NB4 (cell line): Measurements from ENCODE around the gene GATAD2B.

ENCODE experiments used
- DNase-seq: peaks from one replicate; pipeline ENCODE4 v3.0.0; 2010; ENCODE audit warnings: low read depth
- H3K4me3 ChIP-seq: one replicate; pipeline ENCODE4 v1.5.1; 2011; ENCODE audit warnings: mild to moderate bottlenecking, low read depth, low read length, moderate library complexity
- CTCF ChIP-seq: IDR thresholded peaks from one replicate; pipeline ENCODE4 v1.5.1; 2012; ENCODE audit warnings: low read depth, low read length
- MYC ChIP-seq: IDR thresholded peaks from 2 replicates; pipeline ENCODE4 v1.6.1; 2011; ENCODE audit warnings: low read depth, low read length
- POLR2A ChIP-seq: IDR thresholded peaks from 2 replicates; pipeline ENCODE4 v1.6.1; 2011; ENCODE audit warnings: mild to moderate bottlenecking; ENCODE audit not compliant: insufficient read length; ENCODE audit errors: extremely low read depth
- TF ChIP-seq, protein P1 (sequence below): IDR thresholded peaks from 2 replicates; pipeline ENCODE4 v1.6.1; 2011; ENCODE audit warnings: low read depth, low read length

The GATAD2B gene

GRCh38 chr1:153877112-153877511 lies 45.7 kb downstream of the GATAD2B start:
- no peak overlapping the region for H3K4me3 ChIP-seq
- DNase-seq, result no peak
- TF ChIP-seq CTCF (no peak), MYC (no peak), POLR2A (no peak)
- TF ChIP-seq, protein P1, sequence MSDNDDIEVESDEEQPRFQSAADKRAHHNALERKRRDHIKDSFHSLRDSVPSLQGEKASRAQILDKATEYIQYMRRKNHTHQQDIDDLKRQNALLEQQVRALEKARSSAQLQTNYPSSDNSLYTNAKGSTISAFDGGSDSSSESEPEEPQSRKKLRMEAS, result no peak

DNA sequence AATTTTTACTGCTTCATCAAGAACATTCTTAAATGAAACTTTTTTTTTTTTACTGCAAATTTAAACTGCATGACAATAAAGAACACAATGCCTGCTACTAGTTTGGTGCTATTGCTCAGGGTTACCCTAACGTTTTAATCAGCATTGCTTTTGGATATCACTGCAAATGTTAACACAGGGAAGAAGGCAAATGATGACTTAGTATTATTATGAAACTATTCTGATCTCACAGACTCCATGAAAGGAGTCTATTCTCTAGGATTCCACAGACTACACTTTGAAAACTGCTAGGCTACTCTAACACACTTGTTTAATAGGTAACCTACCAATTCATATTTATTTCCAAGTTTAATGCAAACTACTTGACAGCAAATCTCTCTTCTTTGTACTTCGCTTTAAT lies 49.8 kb downstream of the GATAD2B start:
- DNase-seq, result no peak
- TF ChIP-seq POLR2A (no peak), MYC (no peak), CTCF (no peak)
- TF ChIP-seq, protein P1, result no peak
- no peak overlapping the region for H3K4me3 ChIP-seq

- no peak overlapping the region for H3K4me3 ChIP-seq
- DNase-seq, result no peak
- TF ChIP-seq, protein P1, result no peak
- no peak for TF ChIP-seq POLR2A
- TF ChIP-seq MYC, result no peak
- no peak for TF ChIP-seq CTCF
Observed at GRCh38 chr1:153872331-153872730, 50.4 kb downstream of the GATAD2B start.

DNA sequence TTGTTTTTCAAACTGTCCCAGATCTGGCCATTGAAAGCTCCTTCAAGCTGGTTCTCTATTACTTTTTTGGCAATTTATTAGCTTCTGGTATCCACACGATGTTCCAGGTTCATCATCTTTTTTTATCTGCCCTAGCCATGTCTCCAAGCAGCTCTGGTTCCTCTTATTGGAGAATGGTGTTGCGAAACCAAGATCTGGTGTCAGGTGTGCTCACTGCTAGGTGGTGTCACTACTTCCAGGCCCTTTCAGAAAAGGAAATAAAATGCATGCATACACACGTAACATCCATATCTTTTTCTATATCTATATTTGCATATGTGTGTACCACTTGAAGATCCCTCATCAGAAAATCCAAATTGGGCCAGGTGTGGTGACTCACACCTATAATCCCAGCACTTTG lies 53.3 kb downstream of the GATAD2B start:
- no peak overlapping the region for H3K4me3 ChIP-seq
- peak; percentile 25 for DNase-seq
- TF ChIP-seq MYC (no peak), POLR2A (no peak)

- no peak for DNase-seq
- no peak overlapping the region for H3K4me3 ChIP-seq
- TF ChIP-seq MYC (no peak), CTCF (no peak), POLR2A (no peak)
- TF ChIP-seq, protein P1, result no peak
Observed at GRCh38 chr1:153866045-153866850, 56.5 kb downstream of the GATAD2B start.

DNA sequence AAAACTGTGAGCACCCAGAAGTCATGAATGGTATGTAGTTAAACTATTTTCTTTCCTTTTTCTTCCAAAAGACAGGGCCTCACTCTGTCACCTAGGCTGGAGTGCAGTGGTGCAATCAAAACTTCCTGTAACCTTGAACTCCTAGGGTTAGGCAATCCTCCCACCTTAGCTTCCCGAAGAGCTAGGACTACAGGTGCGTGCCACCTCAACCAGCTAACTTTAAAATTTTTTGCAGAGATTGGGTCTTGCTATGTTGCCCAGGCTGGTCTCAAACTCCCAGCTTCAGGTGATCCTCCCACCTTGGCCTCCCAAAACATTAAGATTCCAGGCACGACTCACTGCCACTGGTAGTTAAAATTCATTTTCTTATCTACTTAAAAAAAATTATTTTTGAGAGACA lies 62.5 kb downstream of the GATAD2B start:
- no peak for DNase-seq

More for the DNA sequence above, 62.5 kb downstream of the GATAD2B start:
- TF ChIP-seq POLR2A (no peak), MYC (no peak), CTCF (no peak)
- TF ChIP-seq, protein P1, result no peak
- H3K4me3 ChIP-seq, result no peak overlapping the region
